Right atrium auricular region (tissue), 2 donors: ENCODE results near the gene QRICH1. TPM values are rescaled to one million over a fixed set of nuclear protein-coding genes. Genes with fewer than 3 reads are reported as not detected.

ENCODE experiments used
- DNase-seq: peaks from one replicate; pipeline ENCODE4 v3.0.0-alpha.2; 2019; ENCODE audit warnings: low spot score
- H3K27ac ChIP-seq, 2 donors: fragments of 200-600 bp; sonication (generic); 1 replicate in 1 of 2; 2 replicates in 1 of 2; pipeline ENCODE4 v1.5.1; 2016 to 2019
- H3K27me3 ChIP-seq, 2 donors: fragments of 200-600 bp; sonication (generic); one replicate each; pipeline versions ENCODE4 v1.5.1 to v1.6.0; 2017 to 2019
- H3K36me3 ChIP-seq: fragments of 200-600 bp; sonication (generic); one replicate; pipeline ENCODE4 v1.5.1; 2016
- H3K4me1 ChIP-seq, 2 donors: fragments of 200-600 bp; sonication (generic); one replicate each; pipeline versions ENCODE4 v1.5.1 to v1.6.0; 2017 to 2019
- H3K4me3 ChIP-seq, 2 donors: fragments of 200-600 bp; sonication (generic); 1 replicate in 1 of 2; 2 replicates in 1 of 2; pipeline ENCODE4 v1.5.1; 2017 to 2019; ENCODE audit warnings: mild to moderate bottlenecking in 1 of 2, moderate library complexity in 1 of 2
- H3K9me3 ChIP-seq, 2 donors: fragments of 200-600 bp; sonication (generic); one replicate each; pipeline ENCODE4 v1.5.1; 2019
- CTCF ChIP-seq, 2 donors: fragments of 200-600 bp; sonication (generic); IDR thresholded peaks; one replicate each; pipeline ENCODE4 v1.5.1; 2019; ENCODE audit warnings: antibody characterized with exemption in 2 of 2
- total RNA-seq, 2 donors: library from RNA; depleted of rRNA; stranded (reverse); fragments of >200 nt; gene quantifications; one replicate each; pipeline ENCODE4 v1.1.0, GENCODE V29; 2016

QRICH1 gene
- total RNA-seq, 2 donors from 2014 or later, result 39.1 to 46.8 TPM

- Histone ChIP-seq H3K4me1 (peaks cover 0 to 48% of the 10 kb centered on the region in 2 donors), H3K27me3 (no peaks in the 10 kb centered on the region), H3K36me3 (peaks cover 12% of the 10 kb centered on the region), H3K27ac (peak overlapping the region; percentile 95 to 96), H3K4me3 (peak overlapping the region; percentile 87 to 99), H3K9me3 (no peaks in the 10 kb centered on the region)
- no peak for TF ChIP-seq CTCF (IDR thresholded peaks at IDR 0.05)
- DNase-seq, result peak; percentile 66
Observed at GRCh38 chr3:49092938-49093852, 676 bp downstream of the QRICH1 start.

- H3K4me1 ChIP-seq, result peaks cover 0 to 5% of the 10 kb centered on the region in 2 donors
- H3K4me3 ChIP-seq, result no peak overlapping the region
- TF ChIP-seq CTCF (IDR thresholded peaks at IDR 0.05), result no peak
- no peak overlapping the region for H3K27ac ChIP-seq
- no peaks in the 10 kb centered on the region for H3K9me3 ChIP-seq
- peaks cover 16% of the 10 kb centered on the region for H3K36me3 ChIP-seq
- no peaks in the 10 kb centered on the region for H3K27me3 ChIP-seq
- DNase-seq, result no peak
Observed at GRCh38 chr3:49081429-49081828, 12.4 kb downstream of the QRICH1 start.

GRCh38 chr3:49079270-49079669, 14.6 kb downstream of the QRICH1 start:
- no peak overlapping the region for H3K27ac ChIP-seq
- H3K36me3 ChIP-seq, result peaks cover 32% of the 10 kb centered on the region
- H3K9me3 ChIP-seq, result no peaks in the 10 kb centered on the region
- no peaks in the 10 kb centered on the region for H3K27me3 ChIP-seq
- DNase-seq, result no peak
- TF ChIP-seq CTCF (IDR thresholded peaks at IDR 0.05), result no peak
- H3K4me3 ChIP-seq, result no peak overlapping the region
- H3K4me1 ChIP-seq, result peaks cover 0 to 5% of the 10 kb centered on the region in 2 donors

GRCh38 chr3:49076646-49077045, 17.2 kb downstream of the QRICH1 start:
- H3K4me1 ChIP-seq, result peaks cover 0 to 5% of the 10 kb centered on the region in 2 donors
- H3K4me3 ChIP-seq, result no peak overlapping the region
- H3K9me3 ChIP-seq, result no peaks in the 10 kb centered on the region
- peaks cover 55% of the 10 kb centered on the region for H3K36me3 ChIP-seq
- no peak for DNase-seq
- no peak overlapping the region for H3K27ac ChIP-seq
- no peaks in the 10 kb centered on the region for H3K27me3 ChIP-seq
- no peak for TF ChIP-seq CTCF (IDR thresholded peaks at IDR 0.05)

- H3K4me3 ChIP-seq, result no peak overlapping the region
- peaks cover 0 to 5% of the 10 kb centered on the region in 2 donors for H3K4me1 ChIP-seq
- TF ChIP-seq CTCF (IDR thresholded peaks at IDR 0.05), result no peak
- H3K27me3 ChIP-seq, result no peaks in the 10 kb centered on the region
- peaks cover 60% of the 10 kb centered on the region for H3K36me3 ChIP-seq
- no peak overlapping the region for H3K27ac ChIP-seq
- no peak for DNase-seq
- no peaks in the 10 kb centered on the region for H3K9me3 ChIP-seq
Observed at GRCh38 chr3:49076116-49076515, 17.8 kb downstream of the QRICH1 start.
